GM21737 (cell line): ENCODE measurements around the gene KDM6B.

Experiments
- ATAC-seq: cut with Tn5 transposase; IDR thresholded peaks from one replicate; pipeline ENCODE4 v1.9.1; 2021; ENCODE audit warnings: mild to moderate bottlenecking, moderate library complexity; ENCODE audit not compliant: unreplicated experiment

The KDM6B gene

GRCh38 chr17:7818746-7819645 is 15.0 kb upstream of the KDM6B start:
- no peak for ATAC-seq

GRCh38 chr17:7820231-7820630 is 13.8 kb upstream of the KDM6B start:
- no peak for ATAC-seq

DNA sequence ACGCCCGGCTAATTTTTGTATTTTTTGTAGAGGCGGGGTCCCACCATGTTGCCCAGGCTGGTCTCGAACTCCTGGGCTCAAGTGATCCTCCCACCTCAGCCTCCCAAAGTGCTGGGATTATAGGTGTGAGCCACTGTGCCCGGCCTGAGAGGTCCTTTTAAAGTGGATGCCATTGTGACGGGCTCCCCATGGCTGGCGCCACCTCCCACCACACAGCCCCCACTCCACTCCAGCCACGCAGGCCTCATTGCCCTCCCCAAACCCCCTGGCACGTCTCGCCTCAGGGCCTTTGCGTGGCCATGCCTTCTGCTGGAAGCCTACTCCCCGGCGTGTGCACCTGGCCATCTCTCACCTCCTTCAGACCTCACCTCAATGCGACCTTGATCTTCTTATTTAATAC is 11.9 kb upstream of the KDM6B start:
- no peak for ATAC-seq

DNA sequence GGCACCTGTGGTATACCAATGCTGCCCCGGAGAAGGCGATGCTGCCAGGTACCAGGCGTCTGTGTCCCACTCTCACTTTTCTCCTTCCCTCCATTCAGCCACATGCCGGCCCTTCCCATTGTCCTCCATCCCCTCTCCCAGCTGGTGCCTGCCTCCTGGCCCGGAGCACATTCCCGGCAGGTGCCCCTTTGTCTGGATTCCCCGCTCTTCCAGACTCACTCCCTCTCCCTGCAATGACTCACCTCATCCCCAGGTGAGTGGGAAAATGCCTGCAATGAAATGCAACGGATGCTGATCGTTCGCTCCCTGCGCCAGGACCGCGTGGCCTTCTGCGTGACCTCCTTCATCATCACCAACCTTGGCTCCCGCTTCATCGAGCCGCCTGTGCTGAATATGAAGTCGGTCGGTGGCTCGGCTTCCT is 10.4 kb upstream of the KDM6B start:
- no peak for ATAC-seq

- ATAC-seq: no peak
Measured at GRCh38 chr17:7824021-7824924, 9.7 kb upstream of the KDM6B start.

GRCh38 chr17:7825206-7825990 is 8.6 kb upstream of the KDM6B start:
- ATAC-seq: no peak

GRCh38 chr17:7830616-7831015 is 3.4 kb upstream of the KDM6B start:
- ATAC-seq: no peak

DNA sequence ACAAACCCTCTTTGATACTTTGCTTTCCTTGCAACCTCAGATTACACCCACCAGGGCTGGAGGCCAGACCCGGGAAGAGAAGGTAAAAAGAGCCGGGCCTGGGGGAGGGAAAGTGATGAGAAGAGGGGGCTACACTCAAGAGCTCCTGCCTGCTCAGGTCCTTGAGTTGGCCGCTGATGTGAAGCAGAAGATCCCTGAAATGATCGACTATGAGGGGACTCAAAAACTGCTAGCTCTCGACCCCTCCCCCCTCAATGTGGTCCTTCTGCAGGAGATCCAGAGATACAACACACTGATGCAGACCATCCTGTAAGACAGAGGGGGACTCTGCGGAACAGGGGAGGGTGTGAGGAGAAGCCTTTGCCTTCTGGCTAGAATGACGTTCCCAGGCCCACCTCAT is 2.8 kb upstream of the KDM6B start:
- no peak for ATAC-seq

- ATAC-seq: no peak
Measured at GRCh38 chr17:7832431-7832830, 1.6 kb upstream of the KDM6B start.

DNA sequence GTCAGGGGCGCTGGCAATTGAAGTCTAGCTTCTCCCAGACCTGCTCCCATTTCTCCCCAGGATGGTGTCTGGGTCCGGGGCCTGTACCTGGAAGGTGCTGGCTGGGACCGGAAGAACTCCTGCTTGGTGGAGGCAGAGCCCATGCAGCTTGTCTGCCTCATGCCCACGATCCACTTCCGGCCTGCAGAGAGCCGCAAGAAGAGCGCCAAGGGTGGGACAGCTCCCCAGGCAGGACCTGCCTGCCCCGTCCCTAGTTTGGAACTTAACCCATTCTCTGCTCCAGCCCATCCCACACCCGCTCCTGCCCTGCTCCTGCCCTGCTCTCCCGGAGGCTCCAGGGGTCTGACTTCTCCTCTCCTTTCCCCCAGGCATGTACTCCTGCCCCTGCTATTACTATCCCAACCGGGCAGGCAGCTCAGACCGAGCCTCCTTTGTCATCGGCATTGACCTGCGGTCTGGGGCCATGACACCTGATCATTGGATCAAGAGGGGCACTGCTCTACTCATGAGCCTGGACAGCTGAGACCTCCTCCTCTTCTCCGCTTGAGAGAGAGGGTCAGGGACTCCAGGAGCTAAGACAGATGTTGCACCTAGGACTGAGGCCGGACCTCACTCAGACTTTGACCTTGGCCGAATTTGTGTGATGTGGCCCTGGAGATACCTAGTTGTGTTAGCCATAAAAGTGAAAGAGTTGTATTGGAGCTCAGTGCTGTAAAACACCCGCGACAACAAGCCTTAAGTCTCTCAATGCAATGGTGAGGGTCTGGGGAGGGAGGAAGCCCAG is 814 bp upstream of the KDM6B start:
- ATAC-seq: no peak

GRCh38 chr17:7834542-7834956 is 532 bp downstream of the KDM6B start:
- ATAC-seq: peak; percentile 6

DNA sequence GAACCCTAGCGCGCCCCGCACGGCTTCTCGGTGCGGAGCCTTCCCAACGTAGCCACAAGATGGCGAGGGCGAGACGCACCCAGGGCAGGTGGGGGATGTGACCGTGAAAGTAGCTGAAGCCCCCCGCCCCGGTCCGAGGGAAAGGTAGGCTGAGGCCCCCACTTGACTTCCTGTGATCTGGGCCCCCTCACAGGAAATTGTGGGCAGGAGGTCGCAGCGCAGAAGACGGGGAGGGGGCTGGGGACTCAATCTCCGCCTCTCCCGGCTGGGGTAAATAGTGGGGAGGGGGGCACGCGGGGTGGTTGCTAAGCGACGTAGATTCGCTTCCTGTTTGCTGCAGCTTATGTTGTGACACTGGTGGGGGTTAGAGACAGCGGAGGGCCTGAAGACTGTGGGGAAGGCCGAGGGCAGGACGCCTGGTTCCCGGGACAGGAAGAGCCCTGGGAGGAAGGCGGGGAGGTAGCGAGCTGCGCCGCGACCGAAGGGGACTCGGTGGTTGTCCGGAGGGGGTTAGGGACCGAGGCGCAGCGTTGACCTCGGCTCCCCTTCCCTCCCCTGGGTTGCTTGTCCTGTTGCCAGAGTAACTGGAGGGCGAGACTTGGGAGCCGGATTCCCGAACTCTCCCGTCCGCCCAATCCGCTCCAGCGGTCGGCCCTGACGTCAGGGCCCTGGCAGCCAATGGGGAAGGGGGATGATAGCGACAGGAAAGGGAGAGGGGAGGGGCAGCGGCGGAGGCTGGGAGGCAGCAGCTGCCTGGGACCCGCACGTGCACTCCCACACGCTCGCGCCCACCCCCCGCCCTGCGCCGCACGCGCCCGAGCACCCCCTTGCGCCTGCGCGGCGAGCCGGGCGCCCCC is 1.2 kb downstream of the KDM6B start:
- peak; percentile 39 for ATAC-seq

GRCh38 chr17:7835814-7836595 is 2.0 kb downstream of the KDM6B start:
- ATAC-seq: peak; percentile 28

DNA sequence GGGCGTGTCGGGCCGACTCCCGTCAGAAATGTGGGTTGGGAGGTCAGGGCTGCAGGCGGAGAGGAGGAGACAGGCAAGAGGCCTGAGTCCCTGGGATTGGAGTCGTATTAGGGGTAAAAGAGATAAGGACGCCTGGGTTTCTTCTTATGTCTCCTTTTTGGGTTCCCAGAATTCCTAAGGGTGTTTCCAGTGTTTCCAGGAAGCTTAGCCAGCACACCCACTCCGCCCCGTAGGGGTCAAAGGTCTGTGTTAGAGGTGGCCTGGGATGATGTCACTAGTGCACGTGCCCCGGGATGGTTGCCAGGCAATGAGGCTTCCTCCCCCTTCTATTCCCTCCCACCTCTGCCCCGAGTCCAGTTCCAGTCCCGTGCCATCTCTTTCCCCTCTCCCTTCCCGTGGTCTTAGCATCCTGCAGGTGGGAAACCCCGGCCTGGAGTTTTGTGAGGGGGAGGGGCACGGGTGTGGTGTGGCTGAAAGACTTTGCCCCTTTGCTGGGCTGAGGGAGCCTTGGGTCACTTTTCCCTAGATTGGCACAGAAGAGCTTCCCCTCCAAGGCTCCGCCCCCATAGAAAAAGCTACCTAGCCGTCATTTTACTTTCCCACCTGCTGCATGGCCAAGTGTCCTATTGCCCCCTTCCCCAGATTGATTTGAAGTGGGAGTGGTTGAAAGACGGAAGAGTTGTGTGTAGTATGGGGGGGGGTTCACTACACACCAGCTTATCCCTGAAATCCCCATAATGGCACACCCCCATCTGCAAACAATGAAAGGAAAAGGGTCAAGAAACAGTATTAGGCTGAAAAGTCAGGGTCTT is 2.8 kb downstream of the KDM6B start:
- no peak for ATAC-seq

GRCh38 chr17:7837408-7838088 is 3.5 kb downstream of the KDM6B start:
- no peak for ATAC-seq

- no peak for ATAC-seq
Measured at GRCh38 chr17:7838090-7839075, 4.4 kb downstream of the KDM6B start.
